Hematopoietic multipotent progenitor cell treated with erythropoietin and hydrocortisone succinate and interleukin-3 and kit ligand, for 17 days (in vitro differentiated cells): ENCODE measurements around the gene EXOC2.
"Not testable (repeated sequence)": the region's sequence is repeated elsewhere in the genome, so short reads cannot be mapped to it uniquely, and the experiment has no call there.

Experiments used
- DNase-seq: peaks from one replicate; pipeline ENCODE4 v3.0.0-alpha.2; 2015; ENCODE audit warnings: low spot score

Gene EXOC2

DNA sequence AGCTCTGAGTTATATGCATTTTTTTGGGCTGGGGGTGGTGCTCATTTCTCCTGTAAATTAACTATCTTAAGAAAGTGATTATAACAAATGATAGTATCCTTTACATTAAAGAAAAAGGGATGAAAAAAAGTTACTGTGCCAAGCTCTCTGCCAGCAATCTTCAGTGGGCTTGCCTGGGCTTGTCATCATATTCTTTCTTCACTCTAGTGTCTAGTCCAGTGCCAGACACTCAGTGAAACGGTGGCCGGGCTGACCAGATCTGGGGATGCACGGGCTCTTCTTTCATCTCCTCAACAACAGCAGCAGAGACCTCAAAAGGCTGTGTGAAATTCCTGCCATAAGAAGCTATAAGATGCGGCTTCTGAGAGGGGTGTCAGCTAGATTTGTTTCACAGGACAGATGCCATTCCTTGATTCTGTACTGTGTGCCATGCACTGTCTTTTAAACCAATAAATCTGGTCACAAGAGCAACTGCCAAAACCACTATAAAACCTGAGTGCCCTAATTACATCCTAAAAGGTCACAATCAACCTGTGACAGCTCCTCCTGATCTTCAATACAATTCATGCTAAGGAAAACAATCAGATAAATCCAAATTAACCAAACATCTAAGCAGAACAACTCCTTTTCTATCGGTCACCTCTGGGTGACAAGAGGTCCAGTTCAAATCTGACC, 12.1 kb downstream of the EXOC2 start:
- DNase-seq: no peak

DNA sequence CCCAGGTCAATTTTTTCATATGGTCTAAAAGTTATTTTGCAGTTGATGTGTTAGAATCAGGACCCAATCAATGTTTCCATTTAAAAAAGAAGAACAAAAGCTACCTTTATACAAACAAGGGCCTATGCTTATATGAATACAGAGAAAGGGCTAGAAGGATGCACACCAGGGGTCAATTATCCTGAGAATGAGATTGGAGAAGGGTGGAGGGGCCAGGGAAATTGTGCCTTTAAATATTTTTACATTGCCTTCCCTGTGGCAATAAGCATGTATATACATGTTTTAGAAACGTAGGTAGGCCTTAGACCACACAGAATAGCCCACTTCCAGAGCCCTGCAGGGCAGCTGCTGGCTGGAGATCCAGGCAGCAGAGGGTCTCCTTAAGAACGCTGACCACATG, 12.7 kb downstream of the EXOC2 start:
- DNase-seq: no peak

DNA sequence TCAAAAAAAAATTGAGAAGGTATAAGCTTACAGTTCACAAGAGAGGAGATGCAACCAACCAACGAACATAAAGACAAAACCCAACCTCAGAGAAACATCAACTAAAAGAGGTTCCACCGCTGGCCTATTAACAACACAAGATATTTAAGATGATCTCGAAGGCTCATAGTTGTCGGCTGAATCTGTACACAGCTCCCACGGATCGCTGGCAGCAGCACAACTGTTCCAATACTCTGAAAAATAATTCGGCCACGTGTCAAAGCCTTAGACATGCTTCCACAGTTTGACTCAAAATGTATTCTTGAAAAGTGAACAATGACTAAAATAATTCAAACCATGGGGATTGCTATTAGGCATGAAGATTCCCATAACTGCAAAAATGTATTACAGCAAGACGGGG, 13.7 kb downstream of the EXOC2 start:
- no peak for DNase-seq

DNA sequence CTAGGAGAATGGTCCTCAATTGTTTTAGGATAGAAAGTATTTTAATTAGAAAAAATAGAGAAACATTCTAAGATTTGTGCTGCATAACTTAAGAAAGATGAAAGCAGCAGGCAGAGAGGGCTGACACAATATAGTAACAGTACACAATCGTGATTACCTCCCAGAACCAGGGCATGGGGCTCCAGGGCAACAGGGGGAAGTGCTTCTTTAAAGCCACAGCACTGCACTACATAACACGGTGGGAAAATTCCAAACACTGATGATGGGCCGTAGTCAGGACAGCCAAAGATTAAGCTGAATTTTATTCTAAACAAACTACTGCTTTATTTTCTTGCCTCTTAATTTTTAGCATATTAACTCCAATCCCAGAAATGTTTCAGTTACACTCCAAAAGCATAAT, 14.4 kb downstream of the EXOC2 start:
- no peak for DNase-seq

DNA sequence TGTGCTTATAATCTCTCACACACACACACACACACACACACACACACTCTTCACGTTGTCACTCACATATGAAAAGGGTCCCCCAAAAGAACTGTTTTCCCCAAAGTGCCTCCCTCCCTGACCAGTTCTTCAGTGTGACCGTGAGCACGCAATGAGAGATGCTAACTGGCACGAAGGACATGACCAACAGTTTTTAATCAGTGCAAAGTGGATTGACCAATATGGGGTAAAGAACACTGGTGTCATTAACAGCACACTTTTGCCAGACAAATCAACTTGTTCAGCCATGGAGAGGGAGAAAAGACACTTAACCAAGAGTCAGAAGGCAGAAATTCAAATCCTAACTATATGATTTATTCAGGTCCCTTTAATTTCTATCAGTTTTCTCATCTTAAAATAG, 15.0 kb downstream of the EXOC2 start:
- no peak for DNase-seq

DNA sequence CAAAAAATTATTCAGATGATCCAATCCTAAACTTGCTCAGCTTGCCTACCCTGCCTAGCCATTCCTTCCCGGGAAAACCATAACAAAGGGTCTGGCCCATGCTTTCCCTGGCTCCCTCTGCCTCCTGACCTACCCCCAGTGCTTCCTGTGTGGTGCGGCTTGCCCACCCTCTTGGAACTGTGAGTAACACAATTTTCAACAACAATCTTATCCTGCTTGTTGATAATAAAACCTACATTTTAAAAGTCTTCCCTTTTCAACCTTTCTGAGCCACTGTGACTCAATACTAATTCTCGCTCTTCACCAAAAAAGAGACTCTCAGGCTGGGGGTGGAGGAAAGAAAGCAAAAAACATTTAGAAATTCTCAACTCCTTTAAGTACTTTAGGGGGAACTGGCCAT, 18.0 kb downstream of the EXOC2 start:
- no peak for DNase-seq

DNA sequence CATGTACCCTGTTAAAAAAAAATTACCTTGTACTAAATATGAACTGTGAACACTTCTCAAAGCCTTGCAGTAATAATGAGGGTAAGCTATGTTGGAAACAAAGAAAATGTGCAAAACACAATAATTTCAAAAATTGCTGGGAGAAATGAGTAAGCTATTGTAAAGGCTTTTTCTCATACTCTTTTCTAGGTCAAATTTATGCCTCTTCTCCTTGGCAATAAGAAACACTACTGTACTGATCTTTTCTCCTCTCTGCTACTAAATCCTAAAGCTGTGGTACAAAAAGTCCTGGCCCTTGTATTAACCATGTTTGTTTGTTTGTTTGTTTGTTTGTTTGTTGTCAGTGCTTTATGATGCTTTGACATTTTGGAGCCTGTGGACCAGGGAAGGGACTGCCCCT, 18.5 kb downstream of the EXOC2 start:
- no peak for DNase-seq

DNA sequence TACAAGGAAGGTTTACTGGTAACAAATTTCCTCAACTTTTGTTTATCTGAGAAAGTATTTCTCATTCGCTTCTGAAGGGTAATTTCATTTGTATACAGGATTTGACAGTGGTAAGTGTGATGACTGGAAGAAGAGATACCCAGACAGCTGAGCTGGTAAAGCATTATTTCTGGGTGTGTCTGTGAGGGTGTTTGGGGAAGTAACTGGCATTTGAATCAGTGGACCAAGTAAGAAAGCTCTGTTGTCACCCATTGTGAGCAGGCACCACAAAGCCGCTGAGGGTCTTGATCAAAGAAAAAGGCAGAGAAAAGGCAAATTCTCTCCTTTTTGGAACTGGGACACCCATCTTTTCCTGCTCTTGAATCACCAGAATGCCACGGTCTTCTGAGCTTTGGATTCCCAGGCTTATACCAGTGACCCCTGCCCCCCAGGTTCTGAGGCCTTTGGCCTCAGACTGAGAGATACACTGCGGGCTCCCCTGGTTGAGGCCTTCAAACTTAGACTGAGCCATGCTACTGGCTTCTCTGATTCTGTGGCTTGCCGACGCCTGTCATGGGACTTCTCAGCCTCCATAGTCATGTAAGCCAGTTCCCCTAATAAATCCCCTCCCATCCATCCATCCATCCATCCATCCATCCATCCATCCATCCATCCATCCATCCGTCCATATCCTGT, 25.5 kb downstream of the EXOC2 start:
- DNase-seq: no peak

DNA sequence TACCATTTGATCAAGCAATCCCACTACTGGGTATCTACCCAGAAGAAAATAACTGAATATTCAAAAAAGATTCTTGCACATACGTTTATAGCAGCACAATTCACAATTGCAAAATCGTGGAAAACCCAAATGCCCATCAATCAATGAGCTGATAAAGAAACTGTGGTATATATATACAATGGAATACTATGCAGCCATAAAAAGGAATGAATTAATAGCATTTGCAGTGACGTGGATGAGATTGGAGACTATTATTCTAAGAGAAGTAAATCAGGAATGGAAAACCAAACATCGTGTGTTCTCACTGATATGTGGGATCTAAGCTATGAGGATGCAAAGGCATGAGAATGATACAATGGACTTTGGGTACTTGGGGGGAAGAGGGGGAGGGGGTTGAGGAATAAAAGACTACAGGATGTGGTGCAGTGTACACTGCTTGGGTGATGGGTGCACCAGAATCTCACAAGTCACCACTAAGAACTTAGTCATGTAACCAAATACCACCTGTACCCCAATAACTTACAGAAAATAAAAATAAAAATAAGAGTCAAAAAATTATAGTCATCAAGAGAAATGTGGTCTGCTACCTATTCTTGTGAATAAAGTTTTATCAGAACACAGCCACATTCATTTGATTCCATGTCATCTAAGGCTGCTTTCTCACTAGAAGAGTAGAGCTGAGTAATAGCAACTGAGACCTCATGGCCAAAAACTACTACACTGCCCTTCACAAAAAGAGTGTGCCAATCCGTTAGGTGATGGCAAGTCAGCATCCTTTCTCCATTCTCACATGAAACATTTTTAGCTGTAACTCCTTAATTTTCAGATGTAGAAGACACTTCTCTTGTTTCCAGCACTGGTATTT, 27.3 kb downstream of the EXOC2 start:
- no peak for DNase-seq

DNA sequence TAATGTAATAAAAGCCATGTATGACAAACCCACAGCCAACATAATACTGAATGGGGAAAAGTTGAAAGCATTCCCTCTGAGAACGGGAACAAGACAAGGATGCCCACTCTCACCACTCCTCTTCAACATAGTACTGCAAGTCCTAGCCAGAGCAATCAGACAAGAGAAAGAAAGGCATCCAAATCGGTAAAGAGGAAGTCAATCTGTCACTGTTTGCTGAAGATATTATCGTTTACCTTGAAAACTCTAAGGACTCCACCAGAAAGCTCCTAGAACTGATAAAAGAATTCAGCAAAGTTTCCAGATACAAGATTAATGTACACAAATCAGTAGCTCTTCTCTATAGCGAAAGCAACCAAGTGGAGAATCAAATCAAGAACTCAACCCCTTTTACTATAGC, 29.2 kb downstream of the EXOC2 start:
- DNase-seq: not testable (repeated sequence)

DNA sequence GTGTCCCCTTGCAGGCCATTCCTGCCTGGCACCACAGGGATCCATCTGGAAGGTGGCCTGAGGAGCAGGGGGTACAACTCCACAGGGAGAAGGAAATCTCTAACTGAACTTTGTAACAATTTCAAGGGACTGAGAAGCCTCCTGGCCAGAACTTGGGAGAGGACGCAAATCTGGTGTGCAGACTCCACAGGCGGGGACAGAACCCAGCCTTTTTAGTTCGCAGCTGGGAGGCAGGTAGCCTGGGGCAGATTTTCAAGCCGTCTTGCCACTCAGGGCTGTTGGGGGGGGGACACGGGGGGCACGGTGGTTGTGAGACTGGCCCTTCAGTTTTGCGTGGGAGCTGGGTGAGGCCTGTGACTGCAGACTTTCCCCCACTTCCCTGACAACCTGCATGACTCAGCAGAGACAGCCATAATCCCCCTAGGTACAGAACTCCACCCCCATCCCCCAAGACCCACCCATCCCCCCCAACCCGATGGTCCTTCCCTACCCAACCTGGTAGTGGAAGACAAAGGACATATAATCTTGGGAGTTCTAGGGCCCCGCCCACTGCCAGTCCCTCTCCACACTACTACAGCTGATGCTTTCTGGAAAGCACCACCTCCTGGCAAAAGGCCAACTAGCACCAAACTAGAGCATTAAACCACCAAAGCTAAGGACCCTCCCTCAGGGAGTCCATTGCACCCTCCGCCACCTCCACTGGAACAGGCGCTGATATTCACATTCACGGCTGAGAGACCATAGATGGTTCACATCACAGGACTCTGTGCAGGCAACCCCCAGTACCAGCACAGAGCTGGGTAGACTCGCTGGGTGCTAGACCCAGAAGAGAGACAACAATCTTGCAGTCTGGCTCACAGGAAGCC, 33.0 kb downstream of the EXOC2 start:
- DNase-seq: no peak

DNA sequence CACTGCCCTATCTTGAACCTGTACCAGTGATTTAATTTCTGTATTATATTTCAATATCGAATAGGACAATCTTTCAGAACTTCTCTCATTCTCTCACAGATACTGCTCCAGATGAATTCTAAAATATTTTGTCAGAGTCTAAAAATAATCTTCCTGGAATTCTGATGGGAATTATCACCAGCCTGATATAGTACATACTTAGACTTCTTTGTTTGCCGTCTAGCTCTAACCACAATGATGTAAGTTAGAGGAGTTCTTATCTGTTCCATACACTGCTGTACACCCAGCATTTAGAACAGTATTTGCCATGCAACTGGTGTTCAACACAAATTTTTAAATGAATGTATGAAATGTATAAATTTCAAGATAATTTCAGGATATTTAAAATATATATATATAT, 34.7 kb downstream of the EXOC2 start:
- no peak for DNase-seq

DNA sequence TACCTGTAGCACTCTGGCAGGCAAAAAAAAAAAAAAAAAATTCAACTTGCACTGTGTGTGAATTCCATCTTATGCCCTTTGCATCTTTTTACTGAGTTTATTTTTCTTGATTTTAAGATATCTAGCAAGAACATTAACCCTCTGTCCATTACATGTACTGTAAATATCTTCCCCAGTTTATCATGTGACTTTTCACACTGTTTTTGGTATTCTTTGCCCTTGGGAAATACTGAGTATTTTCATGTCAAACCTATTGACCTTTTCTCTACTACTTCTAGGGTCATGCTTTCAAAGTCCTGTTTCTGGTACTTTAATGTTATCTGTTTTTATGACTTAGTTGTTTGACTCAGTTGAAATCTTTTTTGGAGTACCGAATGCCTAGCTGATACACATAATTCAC, 35.2 kb downstream of the EXOC2 start:
- no peak for DNase-seq

DNA sequence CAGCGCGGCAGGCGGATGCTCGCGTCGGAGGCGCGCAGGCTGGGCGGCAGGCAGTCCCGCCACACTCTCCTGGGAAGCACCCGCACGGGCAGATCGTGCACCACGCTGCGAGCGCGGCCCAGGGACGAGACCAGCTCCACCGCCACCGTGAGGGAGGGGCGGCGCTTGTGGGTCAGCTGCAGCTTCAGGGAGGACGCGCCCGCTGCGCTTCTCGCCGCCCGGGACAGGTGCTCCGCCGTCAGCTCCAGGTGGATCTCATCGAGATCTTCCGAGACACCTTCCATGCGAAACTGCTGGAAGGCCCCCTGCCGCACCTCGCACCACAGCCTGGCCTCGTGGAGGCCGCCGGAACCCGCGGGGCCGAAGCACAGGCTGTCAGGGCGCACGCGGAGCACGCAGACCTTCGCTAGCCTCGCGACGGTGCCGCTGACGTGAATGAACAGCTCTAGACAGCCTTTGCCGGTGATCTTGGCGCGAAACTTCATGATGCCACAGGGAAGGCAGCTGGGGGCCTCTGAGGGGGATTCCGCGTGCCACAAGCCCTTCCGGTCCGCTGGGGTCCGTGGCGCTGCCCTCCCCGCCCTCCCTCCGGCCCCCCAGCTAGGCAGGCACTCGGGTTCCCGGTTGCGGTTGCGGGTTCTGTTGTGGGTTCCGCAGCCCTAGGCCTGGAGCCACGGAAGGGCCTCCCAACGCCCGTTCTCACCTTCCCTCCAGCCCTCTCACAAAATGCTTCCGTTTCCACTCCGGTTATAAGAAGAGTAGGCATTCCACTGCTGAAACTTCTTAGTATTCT, 36.3 kb downstream of the EXOC2 start, which contains the start of gene HUS1B:
Gene HUS1B, minus strand, starts transcription at position 641 of the 793 bp plus-strand sequence. Its CDS starts 156 bp downstream, at position 485.
- DNase-seq: no peak

DNA sequence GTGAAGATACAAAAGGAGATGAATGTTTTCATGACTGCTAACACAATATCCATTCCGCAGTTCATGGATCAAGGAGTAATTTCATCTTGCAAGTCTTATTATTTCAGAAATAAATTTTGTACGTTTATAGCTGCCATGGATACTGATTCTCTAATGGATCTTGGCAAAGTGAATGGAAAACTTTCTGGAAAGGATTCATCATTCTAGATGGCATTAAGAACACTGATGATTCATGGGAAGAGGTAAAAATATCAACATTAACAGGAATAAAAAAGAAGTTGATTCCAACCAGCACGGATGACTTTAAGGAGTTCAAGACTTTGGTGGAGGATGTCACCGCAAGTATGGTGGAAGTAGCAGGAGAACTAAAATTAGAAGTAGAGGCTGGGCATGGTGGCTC, 38.8 kb downstream of the EXOC2 start:
- DNase-seq: no peak

DNA sequence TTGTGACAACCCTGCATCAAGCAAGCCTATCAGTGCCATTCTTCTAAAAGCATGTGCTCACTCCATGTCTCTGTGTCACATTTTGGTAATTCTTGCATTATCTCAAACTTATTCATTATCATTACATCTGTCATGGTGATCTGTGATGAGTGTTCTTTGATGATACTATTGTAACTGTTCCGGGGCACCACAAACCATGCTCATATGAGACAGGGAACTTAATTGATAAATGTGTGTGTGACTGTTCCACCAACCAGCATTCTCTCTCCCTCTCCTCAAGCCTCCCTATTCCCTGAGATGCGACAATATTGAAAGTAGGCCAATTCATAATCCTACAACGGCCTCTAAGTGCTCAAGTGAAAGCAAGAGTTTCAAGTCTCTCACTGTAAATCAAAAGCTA, 40.1 kb downstream of the EXOC2 start:
- no peak for DNase-seq

DNA sequence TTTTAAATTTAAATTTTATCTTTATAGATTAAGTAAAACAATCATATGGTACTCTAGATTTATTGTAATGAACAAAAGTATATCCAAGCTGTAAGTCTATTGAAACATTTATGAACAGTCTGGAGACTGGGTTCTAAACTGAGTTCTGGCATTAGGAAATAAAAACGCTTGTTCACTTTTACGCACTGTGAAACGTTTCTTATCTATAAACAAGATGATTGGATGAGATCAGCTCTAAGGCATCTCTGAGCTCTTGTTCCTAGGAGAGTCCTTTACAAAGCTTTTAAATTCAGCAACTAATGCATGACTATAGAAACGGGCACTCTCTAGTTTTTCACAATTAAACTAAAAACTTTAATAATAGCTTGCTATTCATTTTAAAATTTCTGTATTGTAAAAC, 42.8 kb downstream of the EXOC2 start:
- no peak for DNase-seq

DNA sequence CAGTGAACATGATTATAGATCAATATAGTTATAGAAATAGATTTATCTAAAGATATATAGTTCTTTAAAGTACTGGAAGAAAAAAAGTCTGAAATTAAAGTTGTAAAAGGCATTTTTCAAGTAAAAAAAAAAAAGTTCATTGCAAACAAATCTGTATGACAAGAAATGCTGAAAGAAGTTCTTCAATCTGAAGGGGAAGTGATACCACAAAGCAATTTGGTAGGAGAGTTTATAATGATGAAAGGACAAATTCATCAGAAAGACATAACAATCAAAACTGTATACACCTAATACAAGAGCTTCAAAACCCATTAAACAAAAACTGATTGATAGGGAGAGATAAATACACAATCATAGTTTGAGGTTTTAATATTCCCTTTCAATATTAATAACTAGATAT, 50.1 kb downstream of the EXOC2 start:
- no peak for DNase-seq

DNA sequence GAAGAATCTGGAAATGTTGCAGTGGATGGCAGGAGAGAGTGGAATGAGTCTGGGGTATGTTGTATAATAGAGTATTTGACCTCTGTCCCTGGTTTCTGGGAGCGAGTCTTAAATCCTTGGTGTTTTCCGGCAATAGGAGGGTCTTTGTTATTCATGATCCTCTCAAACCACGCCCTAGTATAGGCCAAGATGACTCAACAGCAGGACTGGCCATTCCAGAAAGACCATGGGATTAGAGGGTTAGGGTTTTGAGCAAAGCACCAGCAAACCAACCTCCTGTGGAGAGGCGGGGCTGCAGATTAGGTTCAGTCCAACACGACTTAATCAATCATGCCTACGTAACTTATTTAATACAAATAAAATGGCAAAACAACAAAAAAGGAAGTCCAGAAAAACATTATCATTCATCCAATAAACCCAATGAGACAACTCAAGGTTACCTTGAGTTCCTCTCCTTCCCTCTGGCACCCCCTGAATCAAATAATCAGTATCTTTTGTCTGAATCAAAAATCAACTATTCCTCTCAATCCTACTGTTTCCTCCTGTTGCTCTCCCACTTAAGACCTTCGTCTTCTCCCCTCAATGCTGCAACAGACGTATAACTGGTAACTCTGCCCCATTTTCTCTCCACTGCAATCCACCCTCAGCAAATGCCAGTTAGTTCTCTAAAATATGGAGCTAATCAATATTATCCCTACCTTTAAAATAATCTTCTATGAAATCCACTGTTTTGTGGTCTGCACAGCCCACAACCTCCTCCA, 51.5 kb downstream of the EXOC2 start:
- no peak for DNase-seq

DNA sequence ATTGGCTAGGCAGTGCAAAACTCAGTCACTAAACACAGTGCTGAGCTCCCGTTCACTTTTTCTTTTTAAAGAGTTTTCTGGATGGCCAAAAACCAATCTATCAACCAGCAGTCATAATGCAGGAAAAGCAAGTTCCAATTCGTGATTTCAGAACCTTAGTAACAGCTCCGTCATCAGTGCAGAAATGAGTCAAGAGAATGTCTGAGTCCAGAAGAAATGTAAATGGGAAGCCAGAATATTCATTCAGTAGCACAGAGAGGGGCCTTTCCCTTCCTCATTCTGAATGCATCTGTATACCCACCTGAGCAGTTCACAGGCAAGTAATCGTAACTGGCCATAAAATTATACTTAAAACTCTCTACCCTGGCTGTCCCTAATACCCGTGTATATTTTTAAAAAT, 56.5 kb downstream of the EXOC2 start:
- DNase-seq: no peak
